AG08396 (cell line): ENCODE measurements around the gene PTGFR.

ENCODE experiments used
- DNase-seq: peaks from one replicate; pipeline ENCODE4 v3.0.0; 2012; ENCODE audit warnings: low spot score, mixed read lengths

PTGFR gene, protein sequence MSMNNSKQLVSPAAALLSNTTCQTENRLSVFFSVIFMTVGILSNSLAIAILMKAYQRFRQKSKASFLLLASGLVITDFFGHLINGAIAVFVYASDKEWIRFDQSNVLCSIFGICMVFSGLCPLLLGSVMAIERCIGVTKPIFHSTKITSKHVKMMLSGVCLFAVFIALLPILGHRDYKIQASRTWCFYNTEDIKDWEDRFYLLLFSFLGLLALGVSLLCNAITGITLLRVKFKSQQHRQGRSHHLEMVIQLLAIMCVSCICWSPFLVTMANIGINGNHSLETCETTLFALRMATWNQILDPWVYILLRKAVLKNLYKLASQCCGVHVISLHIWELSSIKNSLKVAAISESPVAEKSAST

DNA sequence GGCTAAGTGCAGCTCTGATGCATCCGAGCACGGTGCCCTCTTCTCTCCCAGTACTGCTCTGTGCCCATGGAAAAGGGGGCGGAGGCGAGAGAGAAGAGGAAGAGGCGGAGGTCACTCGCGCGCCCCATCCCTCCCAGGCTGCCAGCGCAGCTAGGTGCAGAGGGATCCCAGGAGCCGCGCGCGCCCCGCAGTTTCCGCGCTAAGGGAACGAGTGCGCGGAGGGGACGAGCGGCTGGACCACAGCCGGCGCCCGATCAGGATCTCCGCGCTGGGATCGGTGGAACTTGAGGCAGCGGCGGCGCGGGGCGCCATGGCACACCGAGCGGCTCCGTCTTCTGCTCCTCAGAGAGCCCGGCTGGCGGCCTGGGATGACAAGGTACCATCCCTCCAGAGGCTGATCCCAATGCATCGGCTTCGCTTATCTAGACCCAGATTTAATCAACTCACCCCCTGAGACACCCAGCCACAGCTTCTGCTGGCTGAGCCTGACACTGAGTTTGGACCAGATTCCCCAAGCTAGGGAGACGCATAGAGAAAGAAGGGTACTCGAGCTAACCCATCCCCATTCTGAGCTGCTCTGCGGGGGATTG is at the start of gene PTGFR:
Gene PTGFR, plus strand, starts transcription at position 114 of the 590 bp plus-strand sequence. CDS start 1,770 bp downstream, outside the sequence.
- DNase-seq = peak; percentile 50

GRCh38 chr1:78441921-78442320 is 48.9 kb upstream of the PTGFR start:
- DNase-seq = no peak

DNA sequence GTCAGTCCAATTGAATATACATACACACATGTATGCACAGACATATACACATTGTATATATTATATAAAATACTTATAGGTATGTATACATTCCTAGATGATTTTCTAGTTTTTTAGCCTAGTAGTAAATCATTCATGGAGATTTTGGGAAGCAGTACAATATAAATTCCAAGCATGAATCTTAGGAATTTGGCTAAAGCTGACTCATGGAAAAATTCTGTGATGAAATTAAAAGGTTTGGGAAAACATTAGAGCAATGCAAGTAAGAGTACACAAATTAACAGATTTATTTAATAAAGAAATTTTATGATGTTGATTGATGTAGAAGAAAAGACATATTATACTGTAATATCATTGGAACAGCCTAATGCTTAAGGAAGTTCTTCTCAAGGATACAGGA is 43.7 kb upstream of the PTGFR start:
- no peak for DNase-seq

DNA sequence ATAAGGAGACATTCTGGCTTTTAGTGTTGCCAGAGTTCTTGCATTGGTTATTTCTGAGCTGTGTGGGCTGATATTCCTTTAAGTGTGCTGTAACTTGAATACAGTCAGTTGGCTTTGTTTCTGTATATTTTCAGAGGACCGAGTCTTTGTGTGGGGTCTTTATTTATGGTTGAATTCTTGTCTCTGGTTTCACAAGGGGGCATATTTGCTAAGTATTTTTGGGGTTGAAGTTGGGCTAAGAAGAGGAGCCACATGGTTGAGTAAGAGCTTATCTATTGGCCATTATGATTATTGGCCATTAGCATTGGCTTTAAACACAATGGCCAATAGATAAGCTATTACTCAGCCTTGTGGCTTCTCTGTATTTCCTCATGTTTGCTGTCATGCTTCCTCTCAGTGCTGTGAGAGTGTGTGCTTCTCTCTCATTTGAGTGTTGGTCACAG is 26.3 kb upstream of the PTGFR start:
- no peak for DNase-seq

DNA sequence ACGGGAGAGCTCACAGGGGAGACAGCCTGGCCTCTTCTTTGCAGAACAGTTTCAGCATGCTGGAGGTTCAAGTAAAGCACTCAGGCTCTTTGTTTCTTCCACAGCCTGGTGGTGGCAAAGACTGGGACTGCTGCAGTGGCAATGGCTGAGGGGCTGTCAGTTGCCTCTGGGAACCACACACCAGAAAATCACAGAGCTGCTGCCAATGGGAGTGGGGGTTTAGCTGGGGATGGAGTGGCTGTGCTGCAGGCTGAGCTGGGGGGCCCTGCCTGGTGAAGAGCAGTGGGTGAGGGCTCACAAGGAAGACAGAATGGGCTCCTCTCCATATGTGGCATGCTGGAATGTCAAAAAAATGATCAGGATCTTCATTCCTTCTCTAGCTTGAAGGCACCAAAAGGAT is 25.6 kb upstream of the PTGFR start:
- DNase-seq = no peak

- DNase-seq = no peak
These were observed 22.3 kb upstream of the PTGFR start for GRCh38 chr1:78468521-78468920.

DNA sequence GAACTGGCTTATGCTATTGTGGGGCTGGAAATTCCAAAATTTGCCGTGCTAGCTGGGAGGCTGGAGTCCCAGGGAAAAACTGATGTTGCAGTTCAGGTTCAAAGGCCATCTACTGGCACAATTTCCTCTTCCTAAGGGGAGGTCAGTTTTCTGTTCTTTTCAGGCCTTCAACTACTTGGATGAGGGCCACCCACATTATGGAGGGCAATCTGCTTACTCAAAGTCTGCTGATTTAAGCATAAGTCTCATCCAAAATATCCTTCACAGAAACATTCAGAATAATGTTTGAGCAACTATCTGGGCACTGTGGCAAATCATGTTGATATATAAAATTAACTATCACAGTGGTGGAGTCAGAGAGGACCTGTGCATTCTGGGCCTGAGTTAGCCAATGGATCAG is 21.2 kb upstream of the PTGFR start:
- no peak for DNase-seq

DNA sequence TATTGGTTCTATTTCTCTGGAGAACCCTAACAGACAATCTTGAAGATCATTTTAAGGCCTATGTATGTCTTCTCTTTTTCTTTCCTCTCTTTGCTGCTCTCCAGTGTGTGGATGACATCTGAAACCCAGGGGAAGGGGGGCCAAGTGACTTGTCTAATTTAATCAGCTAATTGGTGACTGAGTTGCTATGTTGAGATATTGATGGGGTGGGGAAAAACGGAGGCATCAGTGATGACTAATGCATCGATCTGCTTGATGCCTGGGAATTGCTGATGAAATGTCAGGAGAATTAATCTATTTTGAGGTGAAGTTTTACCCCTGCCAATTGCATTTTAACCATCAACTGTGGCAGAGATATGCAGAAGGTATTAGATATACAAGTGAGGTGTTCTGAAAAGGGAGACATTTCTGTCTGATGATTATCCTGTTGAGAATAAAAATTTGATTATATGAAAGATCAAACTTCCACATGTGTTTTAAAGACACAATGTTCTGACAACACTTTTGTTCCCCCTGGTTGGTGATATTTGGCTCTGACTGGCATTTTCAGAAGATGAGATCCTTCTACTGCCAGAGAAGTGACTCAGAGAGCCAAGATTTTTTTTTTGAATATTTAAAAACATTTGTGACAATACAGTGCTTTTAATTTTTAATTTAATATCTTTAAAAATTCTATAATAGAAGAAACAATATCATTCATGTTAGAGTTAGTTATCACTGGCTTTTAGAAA is 18.7 kb upstream of the PTGFR start:
- no peak for DNase-seq

GRCh38 chr1:78472851-78473496 is 17.8 kb upstream of the PTGFR start:
- DNase-seq = no peak

DNA sequence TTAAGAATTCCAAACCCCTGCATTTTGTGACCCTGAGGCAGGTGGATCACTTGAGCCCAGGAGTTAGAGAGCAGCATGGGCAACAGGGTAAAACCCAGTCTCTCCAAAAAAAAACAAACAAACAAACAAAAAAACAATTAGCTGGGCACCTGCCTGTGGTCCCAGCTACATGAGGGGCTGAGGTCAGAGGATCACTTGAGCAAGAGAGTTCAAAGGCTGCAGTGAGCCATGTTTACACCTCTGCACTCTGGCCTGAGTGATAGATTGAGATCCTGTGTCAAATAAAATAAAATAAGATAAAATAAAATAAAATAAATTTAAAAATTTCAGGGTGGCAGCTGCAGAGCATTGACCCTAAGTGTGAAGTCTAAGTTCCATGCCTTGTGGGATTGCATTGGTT is 16.7 kb upstream of the PTGFR start:
- DNase-seq = no peak

- DNase-seq = no peak
These were observed 14.7 kb upstream of the PTGFR start for GRCh38 chr1:78475888-78476610.

DNA sequence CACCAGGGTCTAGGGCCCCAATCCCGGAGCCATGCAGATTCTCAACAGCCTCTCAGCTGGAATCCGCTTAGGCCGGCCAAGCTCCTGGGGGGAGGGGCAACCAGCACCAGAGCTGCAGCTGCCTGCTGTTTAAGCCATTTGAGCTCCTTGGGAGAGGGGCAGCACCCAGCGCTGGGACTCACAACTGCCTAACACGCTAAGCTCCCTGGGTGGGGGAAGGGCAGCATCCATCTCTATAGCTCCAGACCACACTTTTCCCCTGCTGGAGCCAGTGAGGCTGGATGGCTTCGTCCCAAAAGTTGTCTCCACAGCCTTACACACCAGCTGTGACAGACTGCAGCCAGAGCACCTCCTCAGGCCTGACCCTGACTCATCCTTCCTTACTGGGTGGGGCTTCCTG is 6.9 kb upstream of the PTGFR start:
- peak; percentile 31 for DNase-seq

DNA sequence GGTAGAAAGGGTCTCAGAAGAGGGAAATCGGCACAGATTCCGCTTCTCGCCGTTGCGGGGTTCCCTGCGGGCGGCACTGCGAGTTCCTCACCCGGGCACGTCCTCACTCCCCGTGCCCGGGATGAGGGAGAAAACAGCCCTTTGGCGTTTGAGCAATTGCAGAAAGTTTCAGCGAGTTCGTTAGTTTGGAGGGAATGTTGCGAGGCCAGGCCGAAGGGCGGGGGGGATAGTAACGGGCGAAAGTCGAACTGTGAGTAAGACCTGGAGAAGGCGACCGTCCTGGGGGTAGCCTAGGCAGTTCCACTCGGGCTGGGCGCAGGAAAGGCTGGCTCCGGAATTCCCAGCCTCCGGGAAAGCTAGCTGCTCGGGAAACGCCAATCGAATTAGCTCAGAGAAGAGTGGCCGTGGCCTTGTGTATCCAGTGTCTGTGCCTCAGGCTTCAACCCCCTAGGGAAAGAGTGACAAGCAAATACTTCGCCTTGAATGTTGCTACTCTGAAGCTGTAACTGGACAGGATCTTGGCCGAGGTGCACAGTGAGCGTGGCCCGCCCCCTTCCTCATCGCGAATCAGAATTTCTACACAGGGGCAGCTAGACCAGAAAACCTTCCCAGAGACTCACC is 787 bp downstream of the PTGFR start:
- DNase-seq = peak; percentile 62

DNA sequence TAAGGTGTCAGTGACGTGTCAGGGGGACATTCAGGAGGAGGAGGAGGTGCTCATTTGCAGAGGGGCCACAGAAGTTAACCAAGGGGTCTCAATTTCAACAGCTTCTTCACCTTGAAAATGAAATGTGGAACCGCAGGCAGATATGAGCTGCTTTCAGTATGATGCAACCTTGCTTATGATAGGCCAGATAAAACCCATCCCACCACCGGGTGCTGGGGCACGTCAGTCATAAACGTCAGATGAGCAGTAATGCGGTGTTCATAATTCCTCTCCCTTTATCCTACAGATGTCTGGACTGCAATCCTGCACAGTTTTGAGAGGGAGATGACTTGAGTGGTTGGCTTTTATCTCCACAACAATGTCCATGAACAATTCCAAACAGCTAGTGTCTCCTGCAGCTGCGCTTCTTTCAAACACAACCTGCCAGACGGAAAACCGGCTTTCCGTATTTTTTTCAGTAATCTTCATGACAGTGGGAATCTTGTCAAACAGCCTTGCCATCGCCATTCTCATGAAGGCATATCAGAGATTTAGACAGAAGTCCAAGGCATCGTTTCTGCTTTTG is 1.7 kb downstream of the PTGFR start:
- DNase-seq = no peak

DNA sequence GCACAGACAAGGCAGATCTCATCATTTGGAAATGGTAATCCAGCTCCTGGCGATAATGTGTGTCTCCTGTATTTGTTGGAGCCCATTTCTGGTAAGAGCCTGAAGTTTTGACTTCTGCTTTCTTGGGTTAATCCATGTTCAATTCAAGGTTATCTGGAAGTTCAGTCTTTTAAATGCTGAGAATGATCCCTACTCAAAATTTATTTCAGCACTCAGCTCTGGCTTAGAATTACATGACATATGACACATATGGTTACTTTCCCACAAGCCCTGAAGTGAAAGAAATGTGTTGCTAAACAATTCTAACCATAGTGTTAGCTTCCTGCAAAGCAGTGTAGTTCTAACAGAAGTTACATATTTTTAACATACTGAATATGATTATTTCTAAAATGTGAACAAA is 2.7 kb downstream of the PTGFR start:
- no peak for DNase-seq

DNA sequence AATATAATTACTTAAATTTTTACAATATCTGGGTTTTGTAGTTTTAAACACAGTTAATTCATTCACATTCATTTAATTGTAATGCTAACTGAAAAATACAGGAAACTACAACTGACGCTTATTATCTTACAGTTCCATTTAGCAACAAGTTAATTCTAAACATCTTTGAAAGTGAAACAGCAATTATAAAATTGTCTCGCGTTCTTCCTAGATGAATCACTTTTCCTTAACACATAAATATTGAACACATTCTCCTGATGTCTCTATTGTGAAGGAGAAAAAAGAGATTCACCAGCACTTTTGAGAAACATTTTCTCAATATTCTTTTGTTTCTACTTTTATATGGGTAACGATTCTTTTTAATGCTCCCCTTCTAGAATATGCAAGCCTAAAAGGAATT is 6.4 kb downstream of the PTGFR start:
- DNase-seq = no peak

- no peak for DNase-seq
These were observed 9.8 kb downstream of the PTGFR start for GRCh38 chr1:78500529-78500928.

- DNase-seq = no peak
These were observed 10.4 kb downstream of the PTGFR start for GRCh38 chr1:78501203-78501602.

- no peak for DNase-seq
These were observed 20.6 kb downstream of the PTGFR start for GRCh38 chr1:78511334-78511733.

DNA sequence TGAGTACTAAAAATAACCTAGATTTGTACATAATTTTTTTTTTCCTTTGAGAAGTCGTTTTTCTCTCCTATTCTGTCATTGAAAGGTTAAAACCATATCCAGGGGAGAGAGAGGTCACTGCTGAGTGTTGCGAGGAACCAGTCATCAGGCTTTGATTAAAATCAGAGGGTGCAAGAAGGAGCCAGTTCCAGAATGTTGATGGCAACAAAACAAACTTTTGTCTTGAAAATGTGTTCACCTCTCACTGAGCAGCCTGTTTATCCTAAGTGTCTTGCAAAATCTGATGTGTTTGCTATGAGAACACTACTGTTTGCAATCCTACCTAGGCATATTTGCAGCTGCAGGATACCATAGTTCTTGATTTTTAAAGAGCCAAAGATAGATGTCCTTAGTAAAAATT is 25.9 kb downstream of the PTGFR start:
- no peak for DNase-seq

DNA sequence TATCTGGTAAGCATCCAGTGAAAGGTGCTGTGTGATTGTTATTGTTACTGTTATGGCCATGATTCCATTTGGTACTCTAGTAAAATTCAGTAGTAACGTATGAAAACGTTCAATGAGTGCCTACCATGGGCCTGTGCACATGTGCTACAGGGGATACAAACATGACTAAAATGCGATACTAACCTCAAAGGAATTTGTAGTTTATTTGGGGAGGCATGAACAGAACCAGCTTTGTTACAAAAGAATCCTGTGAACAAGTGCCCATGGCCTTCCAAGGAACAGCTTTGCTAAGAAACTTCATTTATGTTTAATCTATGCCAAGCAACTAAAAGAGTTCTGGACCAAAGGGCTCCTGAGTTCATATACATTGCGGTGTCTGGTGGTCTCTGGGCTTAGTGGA is 28.7 kb downstream of the PTGFR start:
- peak; percentile 23 for DNase-seq
